Vagina (tissue), 2 donors: Measurements from ENCODE around the gene VWA5A.

Source experiments
- CTCF ChIP-seq, 3 experiments: fragments of 450-650 bp in 2 of 3; fragments of 200-600 bp in 1 of 3; sonication (generic) in 1 of 3; IDR thresholded peaks; one replicate each; pipeline ENCODE4 v1.5.1; 2017 to 2019; ENCODE audit warnings: antibody characterized with exemption in 3 of 3, mild to moderate bottlenecking in 2 of 3, moderate library complexity in 2 of 3
- POLR2A ChIP-seq, 2 donors: fragments of 450-650 bp; IDR thresholded peaks; one replicate each; pipeline ENCODE4 v1.6.1; 2017; ENCODE audit warnings: antibody characterized with exemption in 2 of 2, mild to moderate bottlenecking in 2 of 2, moderate library complexity in 2 of 2

DNA sequence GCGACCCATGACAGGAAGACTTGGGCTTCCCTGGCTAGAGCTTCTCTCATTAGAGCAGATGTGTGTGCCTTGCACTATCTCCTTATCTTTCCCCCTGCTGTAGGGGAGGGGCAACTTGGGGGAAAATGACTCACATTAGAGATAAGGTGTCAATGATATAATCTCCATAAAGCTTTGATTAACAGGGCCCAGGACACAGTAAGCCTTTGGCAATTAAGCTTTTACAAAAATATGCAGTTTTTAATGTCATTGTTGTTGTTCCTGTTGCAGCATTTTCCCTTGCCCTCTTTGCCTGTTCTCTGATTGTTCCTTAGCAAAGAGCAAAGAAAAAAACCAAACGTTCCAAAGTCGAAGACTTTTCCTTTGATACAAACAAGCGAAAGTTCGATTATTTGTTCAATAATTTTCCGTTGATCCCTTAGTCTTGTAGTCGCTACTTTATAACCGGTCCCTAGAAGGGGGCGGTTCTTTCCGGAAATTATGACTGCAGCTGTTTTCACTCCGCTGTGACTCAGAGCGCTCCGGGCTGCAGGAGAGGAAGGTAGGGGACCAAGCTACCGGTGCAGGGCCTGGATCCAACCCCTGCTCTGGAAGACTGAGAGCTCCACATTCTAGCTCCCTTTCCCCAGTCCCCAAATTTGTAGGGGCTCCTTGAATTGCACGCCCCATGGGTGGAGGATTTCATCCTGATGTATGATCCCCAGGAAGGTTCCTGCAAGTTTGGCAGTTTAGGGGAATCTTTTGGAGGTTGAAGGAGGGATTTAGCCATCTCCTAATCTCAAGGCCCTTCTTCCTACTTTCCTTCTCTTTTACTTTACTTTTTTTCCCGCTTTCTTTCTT, at the start of gene VWA5A:
- TF ChIP-seq POLR2A (IDR thresholded peaks at IDR 0.05), result peak in 1 of 2 donors; percentile 41
- TF ChIP-seq CTCF (IDR thresholded peaks at IDR 0.05), result no peak
